ENCODE measurements around the gene PRKD2. TPM values are rescaled to one million over a fixed set of nuclear protein-coding genes. Genes with fewer than 3 reads are reported as not detected.

Gene PRKD2
- total and polyA plus RNA-seq, 8 donors, result 7.0 to 50.6 (median 26.3) TPM

DNA sequence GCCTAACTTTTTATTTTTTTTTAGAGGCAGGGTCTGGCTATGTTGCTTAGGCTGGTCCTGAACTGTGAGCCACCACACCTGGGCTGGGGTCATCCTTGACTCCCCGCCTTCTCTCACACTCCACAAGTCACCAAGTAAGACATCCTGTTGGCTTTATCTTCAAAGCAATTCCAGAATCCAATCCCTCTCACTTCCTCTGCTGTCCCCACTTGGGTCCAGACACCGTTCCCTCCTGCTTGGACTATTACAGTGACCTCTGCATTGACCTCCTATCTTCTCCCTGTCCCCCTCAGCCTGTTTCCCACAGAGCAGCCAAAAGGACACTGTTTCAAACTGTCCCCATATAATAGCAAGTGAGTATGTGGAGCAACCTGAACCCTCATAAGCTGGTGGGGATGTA, 76.3 kb downstream of the PRKD2 start:
- H3K4me1 ChIP-seq, result peaks cover 13 to 46% (median 30%) of the 10 kb centered on the region in 4 donors
- peaks cover 0 to 49% (median 14%) of the 10 kb centered on the region in 3 donors for H3K27me3 ChIP-seq
- H3K36me3 ChIP-seq, result no peaks in the 10 kb centered on the region
- no peaks in the 10 kb centered on the region for H3K9me3 ChIP-seq
- no peak for DNase-seq
- no peak overlapping the region for H3K4me3 ChIP-seq
- peak overlapping the region in 1 of 5 donors; percentile 85 for H3K27ac ChIP-seq
- 76 to 84% (median 81%) methylated on average over 2 of the region's 2 CpGs for WGBS, 5 donors
- intact Hi-C loops (cut with DNase I; ENCODE audit: low total_unique reads), result no loop called here
- TF ChIP-seq POLR2AphosphoS5 (IDR thresholded peaks at IDR 0.05) (no peak), EP300 (IDR thresholded peaks at IDR 0.05) (no peak), POLR2A (IDR thresholded peaks at IDR 0.05) (no peak)
- TF ChIP-seq, protein P1, sequence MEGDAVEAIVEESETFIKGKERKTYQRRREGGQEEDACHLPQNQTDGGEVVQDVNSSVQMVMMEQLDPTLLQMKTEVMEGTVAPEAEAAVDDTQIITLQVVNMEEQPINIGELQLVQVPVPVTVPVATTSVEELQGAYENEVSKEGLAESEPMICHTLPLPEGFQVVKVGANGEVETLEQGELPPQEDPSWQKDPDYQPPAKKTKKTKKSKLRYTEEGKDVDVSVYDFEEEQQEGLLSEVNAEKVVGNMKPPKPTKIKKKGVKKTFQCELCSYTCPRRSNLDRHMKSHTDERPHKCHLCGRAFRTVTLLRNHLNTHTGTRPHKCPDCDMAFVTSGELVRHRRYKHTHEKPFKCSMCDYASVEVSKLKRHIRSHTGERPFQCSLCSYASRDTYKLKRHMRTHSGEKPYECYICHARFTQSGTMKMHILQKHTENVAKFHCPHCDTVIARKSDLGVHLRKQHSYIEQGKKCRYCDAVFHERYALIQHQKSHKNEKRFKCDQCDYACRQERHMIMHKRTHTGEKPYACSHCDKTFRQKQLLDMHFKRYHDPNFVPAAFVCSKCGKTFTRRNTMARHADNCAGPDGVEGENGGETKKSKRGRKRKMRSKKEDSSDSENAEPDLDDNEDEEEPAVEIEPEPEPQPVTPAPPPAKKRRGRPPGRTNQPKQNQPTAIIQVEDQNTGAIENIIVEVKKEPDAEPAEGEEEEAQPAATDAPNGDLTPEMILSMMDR (IDR thresholded peaks at IDR 0.05), result no peak

DNA sequence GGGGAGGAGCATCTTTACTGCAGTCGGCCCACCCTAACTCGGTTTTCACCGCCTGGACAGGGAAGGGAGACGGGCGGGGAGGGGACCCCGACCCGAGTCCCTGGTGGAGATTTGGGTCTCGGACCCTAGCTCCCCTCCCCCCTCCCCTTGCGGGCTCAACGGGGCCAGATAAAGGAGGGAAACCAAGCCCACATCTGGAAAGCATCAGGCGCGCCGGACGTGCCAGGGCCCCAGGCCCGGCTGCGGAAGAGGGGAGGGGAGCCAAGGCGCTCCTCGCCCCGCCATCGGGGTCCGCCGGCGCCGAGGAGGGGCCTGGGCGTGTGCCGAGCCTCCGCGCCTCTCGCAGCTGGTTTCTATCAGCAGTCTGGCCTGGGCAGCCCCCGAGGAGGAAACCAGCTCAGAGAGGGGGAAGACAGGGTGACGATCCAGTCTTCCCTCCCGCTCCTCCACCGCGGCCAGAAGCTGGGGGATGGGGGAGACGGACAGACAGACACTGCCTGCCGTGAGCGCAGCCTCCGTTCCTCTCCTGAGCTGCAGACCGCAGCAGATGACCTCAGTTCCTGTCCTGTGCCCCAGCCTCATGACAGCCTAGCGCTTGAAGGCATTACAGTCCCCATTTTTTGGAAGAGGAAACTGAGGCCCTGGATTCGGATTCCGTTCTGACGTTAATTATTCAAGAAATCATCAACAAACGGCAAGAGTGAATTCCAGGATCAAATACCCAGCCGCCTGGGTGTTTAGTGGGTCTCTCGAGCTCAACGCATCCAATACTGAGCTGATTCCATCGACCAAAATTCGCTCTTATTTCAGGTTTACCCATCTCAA, 77.3 kb downstream of the PRKD2 start:
- peak in 1 of 2 donors; percentile 95 for DNase-seq
- Histone ChIP-seq H3K27me3 (peaks cover 0 to 56% (median 21%) of the 10 kb centered on the region in 3 donors), H3K9me3 (no peaks in the 10 kb centered on the region), H3K27ac (peak overlapping the region; percentile 12 to 85 (median 82)), H3K4me1 (peaks cover 18 to 42% (median 36%) of the 10 kb centered on the region in 4 donors), H3K36me3 (no peaks in the 10 kb centered on the region), H3K4me3 (peak overlapping the region; percentile 37 to 53 (median 46))
- intact Hi-C loops (cut with DNase I; ENCODE audit: low total_unique reads), result no loop called here
- no peak for TF ChIP-seq POLR2A (IDR thresholded peaks at IDR 0.05)
- no peak for TF ChIP-seq EP300 (IDR thresholded peaks at IDR 0.05)
- TF ChIP-seq, protein P1 (IDR thresholded peaks at IDR 0.05), result no peak
- peak in 1 of 3 donors; percentile 57 for TF ChIP-seq POLR2AphosphoS5 (IDR thresholded peaks at IDR 0.05)
- WGBS, 5 donors, result 7 to 10% (median 8%) methylated on average over 27 to 48 of the region's 49 CpGs

DNA sequence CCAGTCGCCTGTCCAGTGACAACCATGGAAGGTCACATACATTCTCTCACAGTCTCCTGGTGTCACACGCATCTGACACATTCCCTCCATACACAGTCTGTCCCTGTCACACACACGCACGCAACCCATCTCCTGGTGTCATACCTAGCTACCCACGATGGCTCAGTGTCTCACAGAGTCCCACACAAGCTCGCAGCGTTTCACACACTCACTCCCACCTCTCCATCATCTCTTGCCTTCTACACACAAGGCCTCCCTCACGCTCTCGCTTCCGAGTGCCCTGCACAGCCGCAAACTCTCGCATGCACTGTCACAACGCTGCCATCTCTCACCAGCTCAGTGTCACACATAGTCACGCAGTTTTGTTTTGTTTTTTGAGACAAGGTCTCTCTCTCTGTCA, 79.7 kb downstream of the PRKD2 start:
- intact Hi-C loops (cut with DNase I; ENCODE audit: low total_unique reads), result no loop called here
- Histone ChIP-seq H3K27me3 (peaks cover 0 to 74% (median 22%) of the 10 kb centered on the region in 3 donors), H3K9me3 (no peaks in the 10 kb centered on the region), H3K4me3 (no peak overlapping the region), H3K27ac (no peak overlapping the region), H3K36me3 (no peaks in the 10 kb centered on the region), H3K4me1 (peaks cover 30 to 56% (median 52%) of the 10 kb centered on the region in 4 donors)
- 75 to 80% (median 77%) methylated on average over 14 of the region's 14 CpGs for WGBS, 5 donors
- no peak for DNase-seq
- TF ChIP-seq, protein P1 (IDR thresholded peaks at IDR 0.05), result no peak
- no peak for TF ChIP-seq POLR2AphosphoS5 (IDR thresholded peaks at IDR 0.05)
- no peak for TF ChIP-seq POLR2A (IDR thresholded peaks at IDR 0.05)
- no peak for TF ChIP-seq EP300 (IDR thresholded peaks at IDR 0.05)

GRCh38 chr19:46635920-46636761, 80.8 kb downstream of the PRKD2 start, which contains the start of gene GNG8:
Gene GNG8 (minus strand): TSS chr19:46636202. CDS start chr19:46634682, 1,520 bp downstream.
- 16 to 35% (median 23%) methylated on average over 23 to 34 of the region's 34 CpGs for WGBS, 5 donors
- H3K36me3 ChIP-seq, result no peaks in the 10 kb centered on the region
- H3K27ac ChIP-seq, result peak within 1 kb of the TSS in 1 of 5 donors; percentile 51
- intact Hi-C loops (cut with DNase I; ENCODE audit: low total_unique reads), result no loop called here
- H3K27me3 ChIP-seq, result peaks cover 0 to 74% (median 22%) of the 10 kb centered on the region in 3 donors
- no peak for DNase-seq
- no peaks in the 10 kb centered on the region for H3K9me3 ChIP-seq
- H3K4me3 ChIP-seq, result no peak within 1 kb of the TSS
- no peak for TF ChIP-seq EP300 (IDR thresholded peaks at IDR 0.05)
- TF ChIP-seq, protein P1 (IDR thresholded peaks at IDR 0.05), result no peak
- TF ChIP-seq POLR2AphosphoS5 (IDR thresholded peaks at IDR 0.05), result no peak
- TF ChIP-seq POLR2A (IDR thresholded peaks at IDR 0.05), result no peak
- peaks cover 30 to 56% (median 52%) of the 10 kb centered on the region in 4 donors for H3K4me1 ChIP-seq
